T-cell (primary cell): ENCODE measurements around the gene CD2BP2. TPM values are rescaled to one million over a fixed set of nuclear protein-coding genes. Genes with fewer than 3 reads are reported as not detected.
"Not testable (repeated sequence)": the region's sequence is repeated elsewhere in the genome, so short reads cannot be mapped to it uniquely, and the experiment has no call there.

Source experiments
- ATAC-seq, 4 experiments: fragments of 200-7000 bp in 3 of 4; fragments of 150-1000 bp in 1 of 4; cut with Tn5 transposase; replicated peaks in 1 of 4; 1 replicate in 3 of 4; 2 replicates in 1 of 4; pipeline ENCODE4 v1.10.0; 2021; ENCODE audit warnings: moderate library complexity in 3 of 4, mild to moderate bottlenecking in 2 of 4, moderate number of reproducible peaks in 1 of 4
- CTCF ChIA-PET, 2 donors: fragments of 300-600 bp; sonication (Branson Sonifier 250); formaldehyde crosslinking; loops; one replicate each; lab custom pipeline; 2022; ENCODE audit warnings: antibody characterized with exemption in 2 of 2; lab: Charles Lee
- POLR2A ChIA-PET, 2 donors: fragments of 300-600 bp; sonication (Branson Sonifier 250); formaldehyde crosslinking; loops; one replicate each; lab custom pipeline; 2022; ENCODE audit warnings: antibody characterized with exemption in 2 of 2; lab: Charles Lee
- DNase-seq, 35 experiments: peaks; one replicate each; pipeline versions ENCODE4 v3.0.0 to v3.0.0-alpha.2; 2013 to 2023
- H3K27ac ChIP-seq: one replicate; pipeline ENCODE4 v1.5.1; 2013; ENCODE audit warnings: low read length
- H3K27me3 ChIP-seq, 2 experiments: replicated peaks in 1 of 2; 1 replicate in 1 of 2; 2 replicates in 1 of 2; pipeline versions ENCODE4 v1.6.1 to v1.7.0; 2013; ENCODE audit warnings: low read length in 1 of 2, mixed read lengths in 1 of 2; ENCODE audit not compliant: control insufficient read depth in 2 of 2, insufficient read depth in 2 of 2; ENCODE audit errors: extremely low read depth in 1 of 2
- H3K36me3 ChIP-seq, 2 donors: 1 replicate in 1 of 2; 2 replicates in 1 of 2; pipeline versions ENCODE4 v1.6.1 to v1.7.0; 2013; ENCODE audit warnings: low read length in 1 of 2; ENCODE audit not compliant: control insufficient read depth in 2 of 2, insufficient read depth in 1 of 2; ENCODE audit errors: extremely low read depth in 1 of 2
- H3K4me1 ChIP-seq, 2 experiments: 1 replicate in 1 of 2; 2 replicates in 1 of 2; pipeline versions ENCODE4 v1.6.1 to v1.7.0; 2013; ENCODE audit warnings: low read length in 2 of 2, mixed read lengths in 1 of 2; ENCODE audit not compliant: insufficient read depth in 2 of 2, control insufficient read depth in 1 of 2; ENCODE audit errors: extremely low read depth in 1 of 2
- H3K4me3 ChIP-seq, 2 donors: 1 replicate in 1 of 2; 2 replicates in 1 of 2; pipeline versions ENCODE4 v1.5.1 to v1.7.0; 2013; ENCODE audit warnings: mild to moderate bottlenecking in 2 of 2, low read length in 1 of 2, moderate library complexity in 1 of 2; ENCODE audit not compliant: control insufficient read depth in 1 of 2; ENCODE audit errors: extremely low read depth in 1 of 2
- H3K9me3 ChIP-seq: 2 replicates; pipeline ENCODE4 v1.7.0; 2013
- H3K27ac Mint-ChIP-seq, 2 donors: one replicate each; pipeline ENCODE4 v1.8.0; 2020 to 2021; ENCODE audit warnings: mild to moderate bottlenecking in 2 of 2, mixed read lengths in 2 of 2
- H3K27me3 Mint-ChIP-seq, 2 donors: one replicate each; pipeline ENCODE4 v1.8.0; 2021 to 2022; ENCODE audit warnings: mixed read lengths in 2 of 2
- H3K36me3 Mint-ChIP-seq: one replicate; pipeline ENCODE4 v1.8.0; 2021; ENCODE audit warnings: mixed read lengths
- H3K4me1 Mint-ChIP-seq, 3 donors: one replicate each; pipeline ENCODE4 v1.8.0; 2020 to 2022; ENCODE audit warnings: mixed read lengths in 3 of 3, mild to moderate bottlenecking in 1 of 3
- H3K4me3 Mint-ChIP-seq, 3 donors: one replicate each; pipeline ENCODE4 v1.8.0; 2020 to 2022; ENCODE audit warnings: mild to moderate bottlenecking in 3 of 3, mixed read lengths in 3 of 3, moderate library complexity in 3 of 3
- H3K9me3 Mint-ChIP-seq, 3 donors: one replicate each; pipeline ENCODE4 v1.8.0; 2020 to 2022; ENCODE audit warnings: mixed read lengths in 3 of 3
- WGBS: methylation state at CpG from one replicate; pipeline ENCODE4 v1.1.5; 2013; ENCODE audit warnings: missing lambda C conversion rate; ENCODE audit not compliant: insufficient coverage; 5-methylcytosine and 5-hydroxymethylcytosine counted together
- total RNA-seq, 35 experiments: library from RNA in 6 of 35; stranded (reverse) in 6 of 35; fragments of 120-200 nt in 1 of 35; gene quantifications; one replicate each; pipeline versions ENCODE4 v1.2.1 to v1.2.4 and lab custom pipeline; 2013 to 2026

The CD2BP2 gene
- total RNA-seq, 5 donors from 2014 or later (not counting 1 experiment from before 2014, with no cell fraction given): 38.9 to 80.3 (median 73.3) TPM

- ATAC-seq: peak; percentile 77 to 80 (median 78)
- POLR2A ChIA-PET: interaction anchor here in 1 of 2 donors (0.7 kb wide), 1 partner anchor 83 kb away, joined by 3 read pairs; no protein-coding TSS in a partner anchor
- H3K27me3 ChIP-seq, H3K9me3 ChIP-seq, H3K4me1 ChIP-seq, H3K36me3 Mint-ChIP-seq, H3K36me3 ChIP-seq, H3K27me3 Mint-ChIP-seq, H3K9me3 Mint-ChIP-seq: not testable (repeated sequence)
- Histone ChIP-seq H3K4me3 (peak overlapping the region; percentile 54 to 58), H3K27ac (peak overlapping the region; percentile 63)
- peaks cover 24 to 36% (median 27%) of the 10 kb centered on the region in 3 donors for H3K4me1 Mint-ChIP-seq
- peak overlapping the region; percentile 86 to 87 for H3K27ac Mint-ChIP-seq
- CTCF ChIA-PET: interaction anchor here (0.6 to 1.4 kb wide), 4 partner anchors 36 to 545 kb away, joined by 3 to 4 read pairs (median 3); partner anchors contain the start of gene DCTPP1 (in 1 of the 2)
- H3K4me3 Mint-ChIP-seq: peak overlapping the region; percentile 83 to 92 (median 91)
- DNase-seq: peak; percentile 64 to 88 (median 78)
- WGBS: 2% methylated on average over 69 of the region's 70 CpGs
These were observed 20.0 kb downstream of the CD2BP2 start for GRCh38 chr16:30335028-30335597.

- POLR2A ChIA-PET, H3K9me3 Mint-ChIP-seq, H3K27ac ChIP-seq, H3K9me3 ChIP-seq, H3K27me3 Mint-ChIP-seq, H3K4me1 ChIP-seq, H3K27me3 ChIP-seq, H3K36me3 Mint-ChIP-seq, H3K36me3 ChIP-seq: not testable (repeated sequence)
- Mint-ChIP-seq H3K4me1 (peaks cover 25 to 40% (median 28%) of the 10 kb centered on the region in 3 donors), H3K27ac (peak overlapping the region; percentile 90 to 93), H3K4me3 (peak overlapping the region; percentile 91 to 97 (median 92))
- peak; percentile 66 to 89 (median 81) for DNase-seq
- peak; percentile 89 to 93 (median 93) for ATAC-seq
- no CpG with 5 or more reads among the region's 33 CpGs for WGBS
- CTCF ChIA-PET: interaction anchor here (0.6 to 1.4 kb wide), 3 partner anchors 36 to 325 kb away, joined by 3 to 4 read pairs (median 3); partner anchors contain the start of gene DCTPP1 (in 1 of the 2)
- peak overlapping the region in 1 of 2 donors; percentile 58 for H3K4me3 ChIP-seq
These were observed 20.6 kb downstream of the CD2BP2 start for GRCh38 chr16:30334473-30334989.

GRCh38 chr16:30324220-30324619 lies 30.9 kb downstream of the CD2BP2 start:
- ATAC-seq, H3K36me3 ChIP-seq, H3K36me3 Mint-ChIP-seq, H3K4me1 ChIP-seq, H3K27me3 ChIP-seq, POLR2A ChIA-PET, H3K27ac Mint-ChIP-seq, CTCF ChIA-PET, H3K4me3 Mint-ChIP-seq, H3K27ac ChIP-seq, H3K9me3 ChIP-seq, H3K4me3 ChIP-seq, H3K27me3 Mint-ChIP-seq, H3K9me3 Mint-ChIP-seq, DNase-seq: not testable (repeated sequence)
- 100% methylated on average over 5 of the region's 6 CpGs for WGBS
- H3K4me1 Mint-ChIP-seq: peaks cover 32 to 40% (median 35%) of the 10 kb centered on the region in 3 donors

GRCh38 chr16:30318647-30319046 lies 36.5 kb downstream of the CD2BP2 start:
- H3K9me3 Mint-ChIP-seq, H3K27me3 ChIP-seq, H3K9me3 ChIP-seq, H3K36me3 Mint-ChIP-seq, H3K4me3 Mint-ChIP-seq, DNase-seq, CTCF ChIA-PET, H3K36me3 ChIP-seq, H3K27ac Mint-ChIP-seq, H3K27ac ChIP-seq, H3K27me3 Mint-ChIP-seq, H3K4me3 ChIP-seq, H3K4me1 ChIP-seq, POLR2A ChIA-PET: not testable (repeated sequence)
- peaks cover 16 to 35% (median 29%) of the 10 kb centered on the region in 3 donors for H3K4me1 Mint-ChIP-seq
- WGBS: no CpG with 5 or more reads among the region's 2 CpGs
- peak in 1 of 4 experiments; percentile 34 for ATAC-seq

- DNase-seq, POLR2A ChIA-PET, H3K27ac Mint-ChIP-seq, H3K27me3 ChIP-seq, H3K4me3 ChIP-seq, ATAC-seq, H3K9me3 Mint-ChIP-seq, H3K27ac ChIP-seq, H3K36me3 ChIP-seq, CTCF ChIA-PET, H3K27me3 Mint-ChIP-seq, H3K4me1 ChIP-seq, H3K36me3 Mint-ChIP-seq, H3K9me3 ChIP-seq, H3K4me3 Mint-ChIP-seq: not testable (repeated sequence)
- no CpG with 5 or more reads among the region's 4 CpGs for WGBS
- H3K4me1 Mint-ChIP-seq: peaks cover 33 to 36% (median 33%) of the 10 kb centered on the region in 3 donors
These were observed 44.2 kb downstream of the CD2BP2 start for GRCh38 chr16:30310937-30311336.

- no CpG with 5 or more reads among the region's 5 CpGs for WGBS
These were observed 45.9 kb downstream of the CD2BP2 start for GRCh38 chr16:30309255-30309654.

More at GRCh38 chr16:30309255-30309654, 45.9 kb downstream of the CD2BP2 start:
- CTCF ChIA-PET, H3K27ac ChIP-seq, H3K27me3 Mint-ChIP-seq, DNase-seq, H3K9me3 ChIP-seq, H3K4me3 ChIP-seq, H3K4me3 Mint-ChIP-seq, H3K4me1 ChIP-seq, H3K36me3 ChIP-seq, ATAC-seq, H3K9me3 Mint-ChIP-seq, POLR2A ChIA-PET, H3K27me3 ChIP-seq, H3K36me3 Mint-ChIP-seq: not testable (repeated sequence)
- peaks cover 23 to 27% (median 26%) of the 10 kb centered on the region in 3 donors for H3K4me1 Mint-ChIP-seq
- peak overlapping the region in 1 of 2 donors; percentile 73 for H3K27ac Mint-ChIP-seq
